WI38 (cell line): ENCODE measurements around the gene FITM1.

Experiments
- H3K4me3 ChIP-seq: 2 replicates; pipeline ENCODE4 v1.5.1; 2011; ENCODE audit warnings: low read depth, mild to moderate bottlenecking, control low read depth, low read length
- CTCF ChIP-seq: IDR thresholded peaks from 2 replicates; pipeline ENCODE4 v1.5.1; 2012; ENCODE audit warnings: low read depth, mild to moderate bottlenecking, control low read depth, low read length

The FITM1 gene

GRCh38 chr14:24145219-24145618 is 14.8 kb downstream of the FITM1 start:
- no peak for TF ChIP-seq CTCF
- peak overlapping the region; percentile 75 for H3K4me3 ChIP-seq

GRCh38 chr14:24145690-24146452 is 15.4 kb downstream of the FITM1 start:
- H3K4me3 ChIP-seq = peak overlapping the region; percentile 75
- no peak for TF ChIP-seq CTCF

- peak within 1 kb of the TSS; percentile 75 for H3K4me3 ChIP-seq
- no peak for TF ChIP-seq CTCF
These were observed 16.1 kb downstream of the FITM1 start, which contains the start of gene PSME2 for GRCh38 chr14:24146453-24146977. Gene PSME2 (minus strand): TSS chr14:24146610. CDS start chr14:24146581, 29 bp downstream.

GRCh38 chr14:24146978-24147760 is 16.7 kb downstream of the FITM1 start, which contains the start of gene RNF31:
Gene RNF31 (plus strand): TSS chr14:24147498. CDS start chr14:24147699, 201 bp downstream.
- peak within 1 kb of the TSS; percentile 75 for H3K4me3 ChIP-seq
- TF ChIP-seq CTCF = no peak

- no peak for TF ChIP-seq CTCF
- peak overlapping the region; percentile 75 for H3K4me3 ChIP-seq
These were observed 17.4 kb downstream of the FITM1 start for GRCh38 chr14:24147761-24148428.

GRCh38 chr14:24149302-24149969 is 19.0 kb downstream of the FITM1 start:
- no peak for TF ChIP-seq CTCF
- no peak overlapping the region for H3K4me3 ChIP-seq
